ENCODE measurements around the gene POU6F2. TPM values are rescaled to one million over a fixed set of nuclear protein-coding genes. Genes with fewer than 3 reads are reported as not detected.

POU6F2 gene
- total RNA-seq, 4 donors from 2014 or later = 0.31 to 0.66 TPM; not detected in 2

- no peaks in the 10 kb centered on the region for H3K9me3 ChIP-seq
- no peaks in the 10 kb centered on the region for H3K27me3 ChIP-seq
- H3K36me3 ChIP-seq = no peaks in the 10 kb centered on the region
- ATAC-seq = no peak
- WGBS, 2 donors (ENCODE audit: low coverage in 1 of 2) = 25 to 50% methylated on average over 1 of the region's 1 CpG
- H3K4me1 ChIP-seq = no peaks in the 10 kb centered on the region
- H3K27ac ChIP-seq = no peak overlapping the region
- no peak for TF ChIP-seq POLR2AphosphoS5 (IDR thresholded peaks at IDR 0.05)
- no peak for TF ChIP-seq CTCF (IDR thresholded peaks at IDR 0.05)
- no peak for TF ChIP-seq POLR2A (IDR thresholded peaks at IDR 0.05)
- TF ChIP-seq EP300 (IDR thresholded peaks at IDR 0.05) = no peak
- no peak overlapping the region for H3K4me3 ChIP-seq
These were observed 224.3 kb downstream of the POU6F2 start for GRCh38 chr7:39202041-39202440.

GRCh38 chr7:39210362-39210761 is 232.7 kb downstream of the POU6F2 start:
- Histone ChIP-seq H3K27me3 (no peaks in the 10 kb centered on the region), H3K9me3 (no peaks in the 10 kb centered on the region), H3K4me3 (no peak overlapping the region), H3K4me1 (no peaks in the 10 kb centered on the region), H3K27ac (no peak overlapping the region), H3K36me3 (no peaks in the 10 kb centered on the region)
- ATAC-seq = no peak
- TF ChIP-seq POLR2AphosphoS5 (IDR thresholded peaks at IDR 0.05) (no peak), CTCF (IDR thresholded peaks at IDR 0.05) (no peak)
- 71 to 86% methylated on average over 1 to 4 of the region's 6 CpGs for WGBS, 2 donors (ENCODE audit: low coverage in 1 of 2)

- Histone ChIP-seq H3K36me3 (no peaks in the 10 kb centered on the region), H3K4me1 (no peaks in the 10 kb centered on the region), H3K4me3 (no peak overlapping the region), H3K9me3 (no peaks in the 10 kb centered on the region), H3K27ac (no peak overlapping the region), H3K27me3 (no peaks in the 10 kb centered on the region)
- no peak for ATAC-seq
- TF ChIP-seq POLR2AphosphoS5 (IDR thresholded peaks at IDR 0.05) (no peak), EP300 (IDR thresholded peaks at IDR 0.05) (no peak), CTCF (IDR thresholded peaks at IDR 0.05) (no peak), POLR2A (IDR thresholded peaks at IDR 0.05) (no peak)
- WGBS, 2 donors (ENCODE audit: low coverage in 1 of 2) = 45 to 46% methylated on average over 2 to 3 of the region's 3 CpGs
These were observed 233.9 kb downstream of the POU6F2 start for GRCh38 chr7:39211581-39211980.

- no peak for ATAC-seq
- no peak for TF ChIP-seq EP300 (IDR thresholded peaks at IDR 0.05)
- TF ChIP-seq POLR2A (IDR thresholded peaks at IDR 0.05) = no peak
- no peak for TF ChIP-seq POLR2AphosphoS5 (IDR thresholded peaks at IDR 0.05)
- TF ChIP-seq CTCF (IDR thresholded peaks at IDR 0.05) = no peak
- no peaks in the 10 kb centered on the region for H3K36me3 ChIP-seq
- H3K9me3 ChIP-seq = no peaks in the 10 kb centered on the region
- no peak overlapping the region for H3K4me3 ChIP-seq
- WGBS, 2 donors (ENCODE audit: low coverage in 1 of 2) = 33 to 49% methylated on average over 2 of the region's 2 CpGs
- no peak overlapping the region for H3K27ac ChIP-seq
- no peaks in the 10 kb centered on the region for H3K27me3 ChIP-seq
- no peaks in the 10 kb centered on the region for H3K4me1 ChIP-seq
These were observed 235.2 kb downstream of the POU6F2 start for GRCh38 chr7:39212876-39213275.

GRCh38 chr7:39217783-39218182 is 240.1 kb downstream of the POU6F2 start:
- Histone ChIP-seq H3K4me1 (no peaks in the 10 kb centered on the region), H3K4me3 (no peak overlapping the region), H3K9me3 (no peaks in the 10 kb centered on the region), H3K27ac (no peak overlapping the region), H3K36me3 (no peaks in the 10 kb centered on the region), H3K27me3 (no peaks in the 10 kb centered on the region)
- 53 to 58% methylated on average over 2 to 3 of the region's 3 CpGs for WGBS, 2 donors (ENCODE audit: low coverage in 1 of 2)
- no peak for ATAC-seq
- no peak for TF ChIP-seq POLR2A (IDR thresholded peaks at IDR 0.05)
- TF ChIP-seq POLR2AphosphoS5 (IDR thresholded peaks at IDR 0.05) = no peak
- TF ChIP-seq EP300 (IDR thresholded peaks at IDR 0.05) = no peak
- no peak for TF ChIP-seq CTCF (IDR thresholded peaks at IDR 0.05)
